ENCODE measurements around the gene KHDC3L.
"Not testable (repeated sequence)": the region's sequence is repeated elsewhere in the genome, so short reads cannot be mapped to it uniquely, and the experiment has no call there.

The KHDC3L gene

DNA sequence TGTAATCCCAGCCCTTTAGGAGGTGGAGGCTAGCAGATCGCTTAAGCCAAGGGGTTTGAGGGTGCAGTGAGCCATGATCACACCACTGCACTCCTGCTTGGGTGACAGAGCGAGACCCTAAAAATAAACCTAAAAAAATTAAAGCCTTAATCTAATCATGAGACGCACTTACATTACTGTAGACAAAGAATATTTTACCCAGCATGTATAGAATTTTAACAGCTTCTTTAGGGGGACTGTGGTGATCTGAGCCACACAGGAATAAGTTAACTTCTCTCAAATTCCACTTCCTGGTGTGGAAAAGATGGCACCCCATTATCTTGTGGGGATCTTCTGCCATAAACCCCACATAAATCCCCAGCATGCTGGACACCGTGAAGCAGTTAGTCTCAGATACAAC, 9.5 kb downstream of the KHDC3L start:
- no peak for DNase-seq

DNA sequence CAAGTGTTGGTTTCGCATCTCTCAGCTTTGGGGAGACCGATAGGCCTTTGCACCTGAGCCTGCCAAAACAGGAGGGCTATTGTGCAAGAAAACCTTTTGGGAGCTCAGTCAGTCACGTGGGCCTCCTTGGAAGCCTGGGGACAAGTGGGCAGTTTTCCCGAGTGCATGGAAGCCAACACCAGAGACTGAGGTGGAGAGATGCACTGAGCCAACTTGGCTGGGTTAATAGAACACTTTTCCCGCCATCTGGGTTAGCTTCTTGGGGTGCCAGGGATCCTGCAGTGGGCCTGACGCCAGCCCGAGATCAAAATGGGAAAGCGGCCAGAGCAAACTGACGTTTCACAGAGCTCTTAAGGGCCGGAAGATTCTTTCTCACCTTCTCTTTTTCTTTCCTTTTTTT, 10.1 kb downstream of the KHDC3L start:
- DNase-seq, result no peak

DNA sequence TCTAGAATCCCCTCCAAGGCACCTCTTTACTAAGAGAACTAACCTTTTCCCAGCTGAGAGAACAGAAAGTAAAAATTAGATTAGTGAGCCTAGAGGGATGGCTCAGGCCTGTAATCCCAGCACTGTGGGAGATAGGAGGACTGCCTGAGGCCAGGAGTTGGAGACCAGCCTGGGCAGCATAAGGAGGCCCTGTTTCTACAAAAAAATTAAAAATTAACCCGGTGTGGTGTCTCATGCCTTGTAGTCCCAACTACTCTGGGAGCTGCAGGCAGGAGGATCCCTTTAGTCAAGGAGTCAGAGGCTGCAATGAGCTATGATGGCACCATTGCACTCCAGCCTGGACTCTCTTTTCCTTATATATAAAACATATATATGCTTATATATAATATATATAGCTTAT, 12.8 kb downstream of the KHDC3L start:
- no peak for DNase-seq

DNA sequence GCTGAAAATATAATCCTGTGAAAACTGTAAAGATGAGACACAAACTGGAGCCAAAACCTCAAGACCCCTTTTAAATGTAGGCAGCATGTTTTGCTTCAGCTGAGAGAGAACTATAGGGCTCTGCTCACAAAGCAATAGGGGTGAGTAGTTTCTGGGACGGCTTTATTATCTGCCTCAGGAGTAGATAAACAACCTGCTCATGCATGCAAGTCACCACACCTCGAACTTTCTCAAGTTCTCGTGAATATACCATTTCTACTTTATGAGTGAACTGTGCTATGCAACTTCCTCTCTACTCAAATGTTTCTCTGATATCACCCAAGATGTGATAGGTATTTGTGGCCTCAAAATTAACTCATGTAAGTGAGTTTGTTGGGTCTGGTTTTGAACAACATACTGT, 14.8 kb downstream of the KHDC3L start:
- no peak for DNase-seq

DNA sequence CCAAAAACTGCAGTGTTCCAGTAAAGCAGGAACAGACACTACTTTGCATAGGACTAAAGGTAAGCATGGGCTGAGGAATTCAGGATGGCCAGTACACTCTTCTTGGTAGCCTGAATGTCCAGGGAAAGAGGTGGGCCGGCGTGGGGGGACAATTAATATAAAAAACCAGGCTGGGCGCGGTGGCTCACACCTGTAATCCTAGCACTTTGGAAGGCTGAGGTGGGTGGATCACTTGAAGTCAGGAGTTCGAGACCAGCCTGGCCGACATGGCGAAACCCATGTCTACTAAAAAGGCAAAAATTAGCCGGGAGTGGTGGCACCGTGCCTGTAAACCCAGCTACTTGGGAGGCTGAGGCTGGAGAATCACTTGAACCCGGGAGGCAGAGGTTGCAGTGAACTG, 19.1 kb downstream of the KHDC3L start:
- DNase-seq, result not testable (repeated sequence)

DNA sequence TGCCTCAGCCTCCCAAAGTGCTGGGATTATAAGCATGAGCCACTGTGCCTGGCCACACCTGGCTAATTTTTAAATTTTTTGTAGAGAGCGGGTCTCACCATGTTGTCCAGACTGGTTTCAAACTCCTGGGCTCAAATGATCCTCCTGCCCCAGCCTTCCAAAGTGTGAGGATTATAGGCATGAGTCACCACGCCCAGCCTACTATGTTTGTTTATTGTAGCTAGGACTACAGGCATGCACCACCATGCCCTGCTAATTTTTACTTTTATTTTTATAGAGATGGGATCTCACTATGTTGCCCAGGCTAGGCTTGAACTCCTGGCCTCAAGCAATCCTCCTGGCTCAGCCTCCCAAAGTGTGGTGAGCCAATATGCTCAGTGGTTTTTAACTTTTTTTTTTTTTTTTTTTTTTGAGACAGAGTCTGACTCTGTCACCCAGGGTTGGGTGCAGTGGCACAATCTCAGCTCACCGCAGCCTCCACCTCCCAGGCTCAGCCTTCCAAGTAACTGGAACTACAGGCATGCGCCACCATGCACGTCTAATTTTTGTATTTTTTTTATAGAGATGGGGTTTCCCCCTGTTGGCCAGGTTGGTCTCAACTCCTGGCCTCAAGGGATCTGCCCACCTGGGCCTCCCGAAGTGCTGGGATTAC, 20.1 kb downstream of the KHDC3L start:
- DNase-seq, result no peak

DNA sequence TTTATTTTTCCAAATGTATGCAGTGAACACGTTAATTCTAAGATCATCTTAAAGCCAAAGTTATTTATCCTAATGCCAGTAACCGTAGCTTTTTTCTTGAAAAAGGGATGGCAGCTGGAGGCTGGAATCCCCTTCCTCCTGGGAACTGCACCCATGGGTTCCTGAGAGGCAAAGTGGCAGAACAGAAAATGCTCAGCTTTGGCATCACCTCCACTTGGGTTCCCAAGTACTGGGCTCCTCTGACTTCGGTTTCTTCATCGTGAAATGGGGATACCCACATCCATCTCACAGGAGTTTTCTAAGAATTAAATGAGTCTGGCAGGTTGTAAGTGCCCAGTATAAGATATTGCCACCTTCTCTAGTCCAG, 26.0 kb downstream of the KHDC3L start:
- DNase-seq, result no peak

DNA sequence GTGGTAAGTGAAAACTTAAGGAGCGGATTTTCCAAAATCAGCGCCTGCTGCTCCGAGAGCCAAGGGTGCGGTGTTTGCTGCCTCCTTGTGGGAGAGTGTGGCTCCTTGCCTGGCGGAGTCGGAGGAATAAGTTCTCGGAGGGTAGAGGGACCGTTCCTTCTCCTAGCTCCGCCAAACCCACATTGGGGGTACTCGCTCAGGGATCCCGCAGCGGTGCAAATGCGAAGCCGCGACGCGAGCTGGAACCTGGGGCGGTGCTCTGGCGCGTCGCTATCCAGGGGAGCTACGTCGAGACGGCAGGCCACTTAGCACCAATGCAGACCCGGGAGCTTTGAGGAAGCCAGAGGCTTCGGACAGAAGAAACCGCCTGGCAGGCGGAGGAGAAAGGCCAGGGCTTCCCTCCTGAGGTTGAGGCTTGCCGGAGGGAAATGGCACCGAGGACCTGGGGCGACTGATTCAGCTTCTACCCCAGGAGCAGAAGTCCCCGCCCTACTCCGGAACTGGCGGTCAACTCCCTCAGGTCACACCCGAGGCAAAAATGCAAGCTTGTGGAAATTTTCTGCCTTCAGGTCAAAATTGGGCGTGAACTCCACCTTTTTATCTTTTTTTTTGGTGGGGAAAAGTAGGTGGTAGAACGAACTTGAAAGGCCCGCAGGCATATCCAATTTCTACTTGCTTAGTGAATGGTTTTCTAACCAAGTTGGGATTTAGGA, 26.5 kb downstream of the KHDC3L start:
- DNase-seq, result peak in 1 of 2 donors; percentile 5

DNA sequence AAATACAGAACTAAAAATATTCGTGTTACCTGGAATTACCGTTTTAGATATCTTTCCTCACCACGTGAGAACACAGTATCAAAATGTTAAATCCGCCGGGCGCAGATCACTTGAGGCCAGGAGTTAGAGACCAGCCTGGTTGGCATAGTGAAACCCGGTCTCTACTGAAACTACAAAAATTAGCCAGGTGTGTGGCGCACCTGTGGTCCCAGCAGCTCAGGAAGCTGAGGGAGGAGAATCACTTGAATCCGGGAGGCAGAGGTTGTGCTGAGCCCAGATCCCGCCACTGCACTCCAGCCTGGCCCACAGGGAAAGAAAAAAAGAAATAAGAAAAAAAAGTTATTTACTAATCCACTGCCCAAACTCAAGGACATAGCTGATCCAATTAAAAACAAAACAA, 27.4 kb downstream of the KHDC3L start:
- DNase-seq, result no peak

DNA sequence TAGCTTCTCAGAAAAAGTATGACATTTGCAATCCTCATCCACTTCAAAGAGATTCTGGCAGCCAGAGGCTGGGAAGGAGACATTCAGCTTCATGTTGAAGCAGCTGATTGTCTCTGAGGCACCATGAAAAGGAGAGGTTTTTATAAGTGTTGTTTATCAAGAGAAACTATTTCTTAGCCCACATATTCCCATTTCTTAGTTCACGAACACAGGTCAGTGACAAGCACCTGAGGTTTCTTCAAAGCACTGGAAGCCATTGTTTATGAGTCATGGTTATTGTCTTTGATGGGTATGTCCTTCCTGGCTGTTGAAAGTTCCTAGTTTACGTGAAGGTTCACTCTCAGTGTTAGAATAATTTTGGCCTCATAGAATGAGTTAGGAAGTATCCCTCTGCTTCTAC, 29.2 kb downstream of the KHDC3L start:
- DNase-seq, result no peak

DNA sequence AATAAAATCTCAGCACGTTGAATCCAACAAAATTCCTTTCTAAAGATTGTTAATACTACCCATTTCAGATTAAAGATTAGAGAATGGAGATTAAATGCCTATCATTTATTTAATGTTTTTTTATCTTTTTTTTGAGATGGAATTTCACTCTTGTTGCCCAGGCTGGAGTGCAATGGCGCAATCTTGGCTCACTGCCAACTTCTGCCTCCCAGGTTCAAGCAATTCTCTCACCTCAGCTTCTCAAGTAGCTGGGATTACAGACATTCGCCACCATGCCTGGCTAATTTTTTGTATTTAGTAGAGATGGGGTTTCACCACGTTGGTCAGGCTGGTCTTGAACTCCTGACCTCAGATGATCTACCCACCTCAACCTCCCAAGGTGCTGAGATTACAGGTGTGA, 29.7 kb downstream of the KHDC3L start:
- not testable (repeated sequence) for DNase-seq

DNA sequence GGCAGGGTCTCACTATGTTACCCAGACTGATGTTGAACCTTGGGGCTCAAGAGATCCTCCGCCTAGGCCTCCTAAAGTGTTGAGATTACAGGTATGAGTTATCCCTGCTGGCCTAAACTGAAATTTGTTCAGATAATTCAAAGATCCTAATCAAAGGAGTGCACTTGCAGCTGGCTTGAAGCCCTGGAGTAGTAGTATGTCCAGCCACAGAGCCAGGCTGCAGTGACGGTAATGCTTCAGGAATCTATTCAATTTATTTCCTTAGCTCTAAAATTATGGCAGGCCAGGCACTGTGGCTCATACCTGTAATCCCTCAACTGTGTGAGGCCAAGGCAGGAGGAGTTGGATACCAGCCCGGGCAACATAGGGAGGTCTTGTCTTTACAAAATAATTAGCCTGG, 30.8 kb downstream of the KHDC3L start:
- DNase-seq, result no peak

DNA sequence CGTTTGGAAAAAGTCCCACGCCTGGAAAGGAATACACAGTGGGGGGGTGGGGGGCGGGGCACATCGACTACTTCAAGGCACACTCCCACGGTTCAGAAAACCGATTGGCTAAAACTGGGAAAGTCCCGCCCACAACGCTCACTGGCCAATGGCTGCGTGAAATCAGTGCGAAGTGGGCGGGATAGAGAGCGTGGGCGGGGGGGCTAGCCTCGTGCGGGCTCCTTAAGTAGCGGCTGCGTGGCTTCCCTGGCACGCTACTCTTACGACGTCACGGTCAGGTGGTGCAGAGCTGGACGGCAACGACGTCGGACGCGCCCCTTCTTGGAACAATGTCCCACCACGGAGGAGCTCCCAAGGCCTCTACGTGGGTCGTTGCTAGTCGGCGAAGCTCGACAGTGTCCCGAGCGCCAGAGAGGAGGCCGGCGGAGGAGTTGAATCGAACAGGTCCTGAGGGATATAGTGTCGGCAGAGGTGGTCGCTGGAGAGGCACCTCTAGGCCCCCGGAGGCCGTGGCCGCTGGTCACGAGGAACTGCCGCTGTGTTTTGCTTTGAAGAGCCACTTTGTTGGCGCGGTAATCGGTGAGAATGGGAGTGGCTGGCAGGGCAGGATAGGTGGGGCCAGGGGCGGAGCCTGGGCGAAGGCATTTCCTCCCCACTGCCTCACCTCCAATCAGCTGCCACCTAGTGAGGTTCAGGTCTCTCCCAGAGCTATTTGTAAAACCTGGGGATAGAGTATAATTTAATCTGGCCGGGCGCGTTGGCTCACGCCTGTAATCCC, 32.3 kb downstream of the KHDC3L start, which contains the start of gene DDX43:
DDX43 (plus strand) TSS at position 252 of the 778 bp plus-strand sequence; CDS start at position 330, 78 bp downstream.
- no peak for DNase-seq

DNA sequence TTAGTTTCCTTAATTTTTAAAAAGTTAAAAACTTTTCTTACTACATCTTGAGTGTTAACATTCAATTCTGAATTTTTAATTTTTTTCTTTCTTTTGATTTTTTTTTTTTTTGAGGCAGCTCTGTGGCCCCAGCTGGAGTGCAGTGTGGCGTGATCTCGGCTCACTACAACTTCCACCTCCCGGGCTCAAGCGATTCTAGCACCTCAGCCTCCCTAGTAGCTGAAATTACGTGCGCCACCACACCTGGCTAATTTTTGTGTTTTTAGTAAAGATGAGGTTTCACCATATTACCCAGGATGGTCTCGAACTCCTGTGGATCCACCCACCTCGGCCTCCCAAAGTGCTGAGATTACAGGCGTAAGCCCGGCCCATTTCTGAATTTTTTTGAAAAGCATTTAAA, 33.4 kb downstream of the KHDC3L start:
- DNase-seq, result no peak

DNA sequence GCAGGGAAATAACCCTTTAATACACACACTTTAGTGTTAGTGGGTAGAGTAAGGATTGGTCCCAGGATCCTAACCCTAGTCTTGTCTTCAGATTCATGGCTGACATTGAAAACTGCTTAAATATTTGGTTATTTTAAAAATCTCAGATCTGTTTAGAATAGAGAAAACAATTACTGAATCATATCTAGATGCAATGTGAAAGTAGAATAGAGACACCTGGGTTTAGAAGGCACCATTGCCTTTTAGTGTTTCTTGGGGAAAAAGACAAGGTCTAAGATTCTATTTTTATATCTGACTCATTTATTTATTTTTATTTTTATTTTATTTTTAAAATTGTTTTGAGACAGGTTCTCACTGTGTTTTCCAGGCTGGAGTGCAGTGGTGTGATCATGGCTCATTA, 38.2 kb downstream of the KHDC3L start:
- no peak for DNase-seq

DNA sequence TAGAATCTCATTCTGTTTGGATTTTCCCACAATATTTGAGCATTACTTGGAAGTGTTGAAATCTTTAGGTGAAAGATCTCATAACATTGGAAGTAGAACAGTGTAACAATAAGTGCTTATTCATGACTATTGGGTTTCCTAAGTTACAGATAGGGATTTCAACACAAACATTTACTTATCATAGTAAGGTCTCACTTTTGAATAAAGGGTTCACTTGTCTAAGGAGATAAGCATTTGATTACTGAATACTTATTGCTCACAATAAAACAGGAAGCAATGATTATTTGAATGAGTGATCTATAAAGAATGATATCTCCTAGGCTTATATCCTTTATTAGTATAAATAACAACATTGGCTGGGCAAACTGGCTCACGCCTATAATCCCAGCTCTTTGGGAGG, 46.9 kb downstream of the KHDC3L start:
- no peak for DNase-seq

DNA sequence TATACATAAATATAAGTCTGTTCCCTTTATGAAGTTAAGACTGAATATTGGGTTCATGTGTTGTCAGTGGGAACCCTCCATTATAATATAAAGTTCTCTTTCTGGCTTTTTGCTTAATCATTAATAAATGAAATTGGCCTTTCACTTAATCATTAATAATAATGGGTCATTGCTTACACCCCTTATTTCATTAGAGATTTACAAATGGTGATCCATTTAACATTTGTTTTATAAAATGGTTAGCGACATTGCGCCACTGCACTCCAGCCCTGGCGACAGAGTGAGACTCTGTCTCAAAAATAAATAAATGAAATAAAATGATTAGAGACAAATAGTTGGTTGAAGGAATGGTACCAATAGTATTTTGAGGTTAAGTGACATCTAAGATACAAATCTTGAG, 50.6 kb downstream of the KHDC3L start:
- no peak for DNase-seq
